Gastroesophageal sphincter (tissue), 4 donors: ENCODE data around the gene DIRAS1. TPM values are rescaled to one million over a fixed set of nuclear protein-coding genes. Genes with fewer than 3 reads are reported as not detected.

Experiments
- ATAC-seq: fragments of 150-250 bp; one replicate; pipeline ENCODE4 v1.9.1; 2016; ENCODE audit warnings: mild to moderate bottlenecking, moderate library complexity
- H3K27ac ChIP-seq, 4 donors: fragments of 200-600 bp; sonication (generic) in 3 of 4; 1 replicate in 3 of 4; 2 replicates in 1 of 4; pipeline ENCODE4 v1.5.1; 2016 to 2019
- H3K27me3 ChIP-seq: fragments of 200-600 bp; sonication (generic); one replicate; pipeline ENCODE4 v1.5.1; 2019
- H3K36me3 ChIP-seq, 2 donors: fragments of 200-600 bp; sonication (generic); one replicate each; pipeline ENCODE4 v1.5.1; 2019; ENCODE audit warnings: control low read depth in 1 of 2
- H3K4me1 ChIP-seq, 3 donors: fragments of 200-600 bp; sonication (generic); 1 replicate in 2 of 3; 2 replicates in 1 of 3; pipeline ENCODE4 v1.5.1; 2016 to 2019; ENCODE audit warnings: control low read depth in 2 of 3
- H3K4me3 ChIP-seq, 2 donors: fragments of 200-600 bp; sonication (generic); one replicate each; pipeline ENCODE4 v1.5.1; 2019; ENCODE audit warnings: mild to moderate bottlenecking in 1 of 2, moderate library complexity in 1 of 2
- H3K9me3 ChIP-seq, 3 donors: fragments of 200-600 bp; sonication (generic); one replicate each; pipeline ENCODE4 v1.5.1; 2017 to 2019; ENCODE audit warnings: control low read depth in 2 of 3
- CTCF ChIP-seq, 4 experiments: fragments of 200-600 bp in 2 of 4; fragments of 450-650 bp in 2 of 4; sonication (generic) in 1 of 4; IDR thresholded peaks; one replicate each; pipeline ENCODE4 v1.5.1; 2017 to 2019; ENCODE audit warnings: antibody characterized with exemption in 4 of 4, mild to moderate bottlenecking in 2 of 4, moderate library complexity in 2 of 4
- EP300 ChIP-seq: sonication (generic); formaldehyde crosslinking; IDR thresholded peaks from one replicate; pipeline ENCODE4 v1.6.1; 2017; ENCODE audit warnings: antibody characterized with exemption, mild to moderate bottlenecking
- POLR2A ChIP-seq, 2 donors: fragments of 450-650 bp; IDR thresholded peaks; one replicate each; pipeline ENCODE4 v1.6.1; 2017; ENCODE audit warnings: antibody characterized with exemption in 2 of 2, mild to moderate bottlenecking in 2 of 2, moderate library complexity in 1 of 2
- POLR2AphosphoS5 ChIP-seq: sonication (generic); formaldehyde crosslinking; IDR thresholded peaks from one replicate; pipeline ENCODE4 v1.6.1; 2017; ENCODE audit warnings: antibody characterized with exemption
- WGBS, 2 donors: methylation state at CpG; one replicate each; pipeline ENCODE4 v1.1.5; 2018; ENCODE audit warnings: low coverage in 1 of 2; 5-methylcytosine and 5-hydroxymethylcytosine counted together
- total RNA-seq, 4 donors: library from RNA; depleted of rRNA; stranded (reverse); fragments of >200 nt; gene quantifications; one replicate each; pipeline ENCODE4 v1.1.0, GENCODE V29; 2016

DIRAS1 gene
- total RNA-seq, 4 donors from 2014 or later = 4.7 to 25.8 (median 11.7) TPM

GRCh38 chr19:2694196-2694595 lies 27.0 kb downstream of the DIRAS1 start:
- no peaks in the 10 kb centered on the region for H3K36me3 ChIP-seq
- 79 to 89% methylated on average over 3 of the region's 5 CpGs for WGBS, 2 donors
- TF ChIP-seq EP300 (no peak), POLR2A (IDR thresholded peaks at IDR 0.05) (no peak), POLR2AphosphoS5 (no peak), CTCF (IDR thresholded peaks at IDR 0.05) (no peak)

GRCh38 chr19:2693492-2694160 lies 27.5 kb downstream of the DIRAS1 start:
- H3K27ac ChIP-seq = peak overlapping the region in 3 of 4 donors; percentile 24 to 79 (median 77)
- H3K9me3 ChIP-seq = no peaks in the 10 kb centered on the region
- no peaks in the 10 kb centered on the region for H3K27me3 ChIP-seq
- no peaks in the 10 kb centered on the region for H3K36me3 ChIP-seq
- no peak overlapping the region for H3K4me3 ChIP-seq
- H3K4me1 ChIP-seq = peaks cover 0 to 36% (median 18%) of the 10 kb centered on the region in 3 donors
- no peak for ATAC-seq
- TF ChIP-seq EP300 (no peak), POLR2AphosphoS5 (no peak), POLR2A (IDR thresholded peaks at IDR 0.05) (no peak), CTCF (IDR thresholded peaks at IDR 0.05) (no peak)
- 19 to 40% methylated on average over 9 to 11 of the region's 12 CpGs for WGBS, 2 donors

More at GRCh38 chr19:2694196-2694595, 27.0 kb downstream of the DIRAS1 start:
- Histone ChIP-seq H3K27ac (peak overlapping the region in 3 of 4 donors; percentile 77 to 79 (median 77)), H3K4me3 (no peak overlapping the region), H3K27me3 (no peaks in the 10 kb centered on the region), H3K9me3 (no peaks in the 10 kb centered on the region), H3K4me1 (peaks cover 0 to 36% (median 18%) of the 10 kb centered on the region in 3 donors)
- no peak for ATAC-seq

GRCh38 chr19:2691951-2692350 lies 29.2 kb downstream of the DIRAS1 start:
- whole genome bisulfite sequencing, 2 donors = 83 to 100% methylated on average over 2 to 7 of the region's 9 CpGs
- no peak overlapping the region for H3K27ac ChIP-seq
- ATAC-seq = no peak

GRCh38 chr19:2690856-2691255 lies 30.3 kb downstream of the DIRAS1 start:
- Histone ChIP-seq H3K4me3 (no peak overlapping the region), H3K27ac (no peak overlapping the region), H3K36me3 (no peaks in the 10 kb centered on the region), H3K27me3 (no peaks in the 10 kb centered on the region), H3K9me3 (no peaks in the 10 kb centered on the region), H3K4me1 (peaks cover 0 to 30% (median 18%) of the 10 kb centered on the region in 3 donors)
- 83 to 100% methylated on average over 2 to 7 of the region's 11 CpGs for WGBS, 2 donors
- ATAC-seq = no peak
- TF ChIP-seq EP300 (no peak), POLR2A (IDR thresholded peaks at IDR 0.05) (no peak), POLR2AphosphoS5 (no peak), CTCF (IDR thresholded peaks at IDR 0.05) (no peak)

More at GRCh38 chr19:2691951-2692350, 29.2 kb downstream of the DIRAS1 start:
- no peak for TF ChIP-seq POLR2A (IDR thresholded peaks at IDR 0.05)
- TF ChIP-seq POLR2AphosphoS5 = no peak
- TF ChIP-seq CTCF (IDR thresholded peaks at IDR 0.05) = no peak
- TF ChIP-seq EP300 = no peak
- peaks cover 0 to 36% (median 18%) of the 10 kb centered on the region in 3 donors for H3K4me1 ChIP-seq
- H3K27me3 ChIP-seq = no peaks in the 10 kb centered on the region
- no peaks in the 10 kb centered on the region for H3K9me3 ChIP-seq
- H3K4me3 ChIP-seq = no peak overlapping the region
- H3K36me3 ChIP-seq = no peaks in the 10 kb centered on the region

DNA sequence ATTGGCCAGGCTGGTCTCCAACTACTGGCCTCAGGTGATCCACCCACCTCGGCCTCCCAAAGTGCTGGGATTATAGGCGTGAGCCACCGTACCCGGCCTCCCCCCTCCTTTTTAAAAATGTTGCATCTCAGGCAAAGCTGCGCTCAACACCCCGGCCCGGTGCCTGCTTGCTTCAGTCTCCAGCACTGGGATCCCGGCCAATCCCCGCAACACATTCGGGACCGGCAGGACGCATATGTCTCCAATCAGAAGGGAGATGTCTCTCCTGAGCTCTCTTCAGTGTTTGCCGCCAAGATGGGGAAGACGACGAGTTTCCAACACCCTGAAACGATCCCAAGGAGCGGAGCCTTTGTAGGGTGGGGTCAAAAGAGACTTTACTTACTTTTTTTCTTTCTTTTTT lies 34.8 kb downstream of the DIRAS1 start:
- ATAC-seq = no peak
- Histone ChIP-seq H3K27ac (no peak overlapping the region), H3K36me3 (peaks cover 0 to 8% of the 10 kb centered on the region in 2 donors), H3K4me1 (no peaks in the 10 kb centered on the region), H3K4me3 (peak overlapping the region in 1 of 2 donors; percentile 18), H3K27me3 (no peaks in the 10 kb centered on the region), H3K9me3 (no peaks in the 10 kb centered on the region)
- TF ChIP-seq EP300 (no peak), POLR2AphosphoS5 (no peak), POLR2A (IDR thresholded peaks at IDR 0.05) (no peak), CTCF (IDR thresholded peaks at IDR 0.05) (no peak)
- 87% methylated on average over 9 of the region's 17 CpGs; no CpG with 5 or more reads in 1 of the 2 donors for WGBS, 2 donors
